GM18508 (cell line): Measurements from ENCODE around the gene PER2.
"Not testable (repeated sequence)": the region's sequence is repeated elsewhere in the genome, so short reads cannot be mapped to it uniquely, and the experiment has no call there.

ENCODE experiments used
- ATAC-seq: cut with Tn5 transposase; IDR thresholded peaks from one replicate; pipeline ENCODE4 v1.9.1; 2021; ENCODE audit warnings: moderate number of reproducible peaks; ENCODE audit not compliant: insufficient read depth, unreplicated experiment

The PER2 gene

DNA sequence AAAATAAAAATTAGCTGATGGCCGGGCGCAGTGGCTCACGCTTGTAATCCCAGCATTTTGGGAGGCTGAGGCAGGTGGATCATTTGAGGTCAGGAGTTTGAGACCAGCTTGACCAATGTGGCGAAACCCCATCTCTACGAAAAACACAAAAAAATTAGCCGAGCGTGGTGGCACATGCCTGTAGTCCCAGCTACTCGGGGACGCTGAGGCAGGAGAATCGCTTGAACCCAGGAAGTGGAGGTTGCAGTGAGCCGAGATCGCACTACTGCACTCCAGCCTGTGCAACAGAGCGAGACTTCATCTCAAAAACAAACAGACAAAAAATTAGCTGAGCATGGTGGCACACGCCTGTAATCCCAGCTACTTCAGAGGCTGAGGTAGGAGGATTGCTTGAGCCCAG is 22.3 kb upstream of the PER2 start:
- not testable (repeated sequence) for ATAC-seq

DNA sequence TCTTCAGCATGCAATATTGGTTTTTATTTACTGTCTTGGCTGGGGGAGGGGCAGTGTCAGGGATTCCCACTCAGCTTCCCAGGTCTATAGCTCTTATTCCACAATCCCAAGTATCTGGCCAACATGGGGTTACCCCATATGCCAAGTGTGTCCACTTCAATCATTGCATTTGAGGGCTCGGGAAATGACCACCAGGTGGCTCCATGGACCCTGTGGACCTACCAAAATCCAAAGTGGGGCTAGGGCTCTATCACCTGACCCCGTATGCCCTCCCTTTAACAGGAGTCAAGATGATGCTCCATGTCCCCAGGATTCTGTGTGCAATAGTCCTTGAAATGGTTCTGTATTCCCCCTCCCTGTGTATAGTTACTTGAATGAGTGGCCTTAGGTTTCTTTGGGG is 19.8 kb upstream of the PER2 start:
- ATAC-seq: no peak

DNA sequence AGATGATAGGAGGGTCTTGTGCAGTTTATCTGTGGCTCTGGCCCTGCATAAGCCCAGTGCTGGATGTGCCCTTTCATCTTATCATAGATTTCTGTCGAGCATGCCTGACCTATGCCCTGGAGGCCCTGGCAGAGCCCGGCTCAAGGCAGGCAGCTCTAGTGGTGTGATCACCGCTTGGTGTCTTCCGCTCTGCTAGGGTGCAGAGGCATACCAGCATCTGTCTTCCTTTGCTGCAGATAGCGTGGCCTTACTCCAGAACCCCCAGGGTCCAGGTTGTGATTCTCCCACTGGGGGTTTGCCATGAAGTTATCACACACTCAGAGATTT is 18.2 kb upstream of the PER2 start:
- no peak for ATAC-seq

DNA sequence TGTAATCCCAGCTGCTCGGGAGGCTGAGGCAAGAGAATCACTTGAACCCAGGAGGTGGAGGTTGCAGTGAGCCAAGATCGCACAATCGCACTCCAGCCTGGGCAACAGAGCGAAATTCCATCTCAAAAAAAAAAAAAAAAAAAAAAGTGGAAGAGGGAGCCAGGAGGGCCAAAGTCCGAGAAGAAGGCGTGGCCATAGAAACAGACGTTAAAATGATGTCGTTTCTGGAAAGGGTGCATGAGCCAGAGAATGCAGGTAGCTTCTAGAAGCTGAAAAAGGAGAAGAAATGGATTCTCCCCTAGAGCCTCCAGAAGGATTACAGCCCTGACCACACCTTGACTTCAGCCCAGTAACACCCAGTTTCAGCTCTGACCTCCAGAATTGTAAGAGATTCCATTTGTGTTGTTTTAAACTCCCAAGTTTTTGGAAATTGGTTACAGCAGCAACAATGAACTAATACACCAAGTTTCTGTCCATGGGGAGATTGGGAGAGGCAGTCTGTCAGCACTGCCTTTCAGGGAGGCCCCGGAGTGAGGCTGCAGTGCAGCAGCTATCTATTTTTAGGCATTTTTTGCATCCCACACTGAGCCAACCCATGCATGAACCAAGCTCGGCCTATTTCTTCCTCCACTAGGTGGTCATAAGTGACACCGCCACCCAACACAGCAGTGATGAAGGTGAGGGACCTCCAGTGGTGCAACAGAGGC is 17.7 kb upstream of the PER2 start:
- ATAC-seq: no peak

DNA sequence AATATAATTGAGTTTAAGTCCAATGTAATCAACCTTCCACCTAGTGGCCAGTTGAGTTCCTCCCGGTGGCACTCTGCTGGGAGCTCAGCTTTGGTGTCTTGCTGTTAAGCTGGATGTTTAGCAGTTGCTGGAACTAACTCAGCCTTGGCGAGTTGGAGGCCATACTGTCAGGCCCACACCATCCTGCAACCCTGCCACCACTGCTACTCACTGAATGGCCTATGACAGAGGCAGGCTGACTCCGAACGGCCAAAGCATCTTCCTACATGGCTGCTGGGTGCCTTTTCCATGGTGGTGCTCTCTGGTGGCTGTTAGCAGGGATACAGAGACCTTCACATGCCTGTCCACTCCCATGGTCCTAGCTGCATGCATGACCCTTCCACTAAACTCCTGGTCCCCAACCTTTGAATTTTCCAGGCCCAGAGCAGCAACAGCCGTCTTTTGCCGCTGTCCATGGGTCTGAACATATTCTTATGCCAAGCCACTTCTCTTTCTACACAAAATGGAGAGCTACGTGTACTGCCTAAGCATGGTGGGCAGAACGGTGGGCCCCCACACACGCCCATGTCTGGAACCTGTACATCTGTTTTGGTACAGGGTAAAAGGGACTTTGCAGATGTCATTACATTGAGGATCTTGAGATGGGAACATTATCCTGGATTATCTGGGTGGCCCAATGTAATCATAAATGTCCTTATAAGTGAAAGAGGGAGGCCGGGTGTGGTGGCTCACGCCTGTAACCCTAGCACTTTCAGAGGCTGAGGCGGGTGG is 16.9 kb upstream of the PER2 start:
- no peak for ATAC-seq

DNA sequence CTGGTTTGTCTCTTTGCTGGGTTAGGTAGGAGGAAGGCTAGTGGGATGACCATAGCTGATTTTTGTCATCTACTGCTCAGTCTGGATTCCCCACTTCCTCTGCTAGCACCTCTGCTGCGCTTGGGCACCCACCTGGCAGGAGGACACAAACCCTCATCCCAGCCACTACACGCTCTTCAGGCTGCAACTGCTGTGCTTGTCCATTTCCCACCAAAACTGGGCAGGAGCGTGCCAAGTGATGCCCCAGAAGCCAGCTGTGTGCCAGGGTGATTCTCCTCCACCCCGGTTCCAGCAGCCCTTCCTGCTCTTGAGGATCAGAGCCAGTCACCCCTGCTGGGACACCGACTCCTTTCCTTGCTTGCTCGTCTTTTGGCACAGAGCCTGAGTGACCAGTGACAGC is 15.7 kb upstream of the PER2 start:
- no peak for ATAC-seq

DNA sequence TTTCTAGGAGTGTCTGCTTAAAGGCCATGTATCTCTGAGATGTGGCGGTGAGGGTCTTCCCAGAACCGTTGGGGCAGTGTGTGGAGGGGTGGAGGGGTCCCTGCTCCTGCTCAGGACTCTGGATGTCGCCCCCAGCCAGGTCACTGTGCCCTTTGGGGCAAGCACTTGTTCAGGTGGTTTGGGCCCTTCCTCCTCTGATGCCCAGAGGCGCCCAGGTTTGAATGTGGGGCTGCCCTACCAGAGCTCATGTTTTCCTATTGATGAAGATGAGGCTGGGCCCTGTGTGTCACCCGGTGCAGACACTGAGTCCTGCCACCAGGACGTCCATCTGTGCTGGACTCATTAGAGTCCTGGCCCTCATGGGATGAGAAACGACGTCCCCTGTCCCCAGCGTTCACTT is 14.3 kb upstream of the PER2 start:
- no peak for ATAC-seq

DNA sequence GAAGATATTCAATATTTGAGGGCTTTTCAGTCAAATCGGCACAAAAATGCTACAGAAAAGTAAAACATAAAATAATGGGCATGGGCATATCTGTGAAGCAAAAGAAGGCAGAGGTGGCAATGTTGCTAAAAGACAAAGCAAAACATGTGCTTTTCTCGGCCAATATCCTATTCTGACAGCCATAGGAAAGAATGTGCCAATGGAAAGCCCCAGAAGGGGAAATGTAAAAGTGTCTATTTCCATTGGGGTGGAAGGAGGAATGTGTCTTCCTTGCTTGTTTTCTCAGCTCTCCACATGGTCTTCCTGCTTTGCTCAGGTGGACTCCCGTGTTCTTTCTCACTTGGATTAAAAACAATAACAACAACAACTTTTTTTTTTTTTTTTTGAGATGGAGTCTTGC is 13.7 kb upstream of the PER2 start:
- no peak for ATAC-seq

DNA sequence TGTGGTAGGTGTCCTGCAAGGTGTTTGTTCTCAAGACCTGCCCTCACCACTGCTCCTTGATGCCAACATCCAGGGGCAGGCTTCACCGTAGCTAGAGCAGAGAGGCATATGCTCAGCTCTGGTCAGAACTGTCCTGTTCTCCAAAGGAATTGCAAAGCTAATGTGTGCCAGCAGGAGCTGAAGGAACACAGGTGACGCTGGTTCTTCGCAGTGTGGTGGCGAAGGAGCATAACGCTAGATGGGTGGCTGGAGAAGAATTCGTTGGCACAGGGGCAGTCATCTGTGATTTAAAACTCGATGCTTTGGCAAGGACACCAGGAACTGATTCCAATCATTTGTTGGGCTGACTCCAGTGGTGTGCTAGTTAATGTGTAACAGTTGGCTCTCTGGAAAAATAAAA is 11.4 kb upstream of the PER2 start:
- no peak for ATAC-seq

DNA sequence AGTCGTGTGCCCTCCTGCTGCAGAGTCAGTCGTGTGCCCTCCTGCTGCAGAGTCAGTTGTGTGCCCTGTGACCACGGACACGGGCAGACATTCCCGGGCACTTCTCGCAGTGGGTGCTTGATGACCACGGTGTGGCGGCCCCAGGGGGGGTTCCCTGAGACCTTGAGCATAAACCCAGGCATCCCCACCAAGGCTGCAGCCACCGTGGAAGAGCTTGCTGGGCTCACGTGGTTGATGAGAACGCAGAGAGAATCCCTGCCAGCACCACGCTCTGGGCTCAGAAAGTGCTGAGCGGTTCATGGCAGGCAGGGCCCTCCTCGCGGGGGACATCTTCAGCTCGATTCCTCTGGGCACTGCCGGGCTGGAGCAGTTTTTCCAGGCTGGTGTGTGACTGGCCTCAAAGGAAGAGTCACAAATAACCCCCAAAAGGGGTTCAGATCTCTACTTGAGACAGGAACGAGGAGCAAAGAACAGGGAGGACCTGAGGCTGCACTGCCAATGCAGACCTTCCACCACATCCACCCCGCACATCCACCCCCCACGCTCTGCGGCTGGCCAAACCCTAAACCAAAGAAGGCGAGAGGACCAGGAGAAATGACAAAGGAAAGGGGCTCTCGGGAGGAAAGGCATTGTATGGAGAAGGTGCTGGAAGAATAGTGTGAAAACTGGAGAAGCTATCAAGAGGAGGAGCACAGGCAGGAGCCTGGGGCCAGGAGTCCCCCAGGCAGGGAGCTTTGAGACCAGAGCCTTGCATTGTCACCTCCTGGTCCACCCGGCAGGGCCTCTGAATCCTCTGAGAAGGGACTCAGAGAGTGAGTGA is 8.4 kb upstream of the PER2 start:
- no peak for ATAC-seq

DNA sequence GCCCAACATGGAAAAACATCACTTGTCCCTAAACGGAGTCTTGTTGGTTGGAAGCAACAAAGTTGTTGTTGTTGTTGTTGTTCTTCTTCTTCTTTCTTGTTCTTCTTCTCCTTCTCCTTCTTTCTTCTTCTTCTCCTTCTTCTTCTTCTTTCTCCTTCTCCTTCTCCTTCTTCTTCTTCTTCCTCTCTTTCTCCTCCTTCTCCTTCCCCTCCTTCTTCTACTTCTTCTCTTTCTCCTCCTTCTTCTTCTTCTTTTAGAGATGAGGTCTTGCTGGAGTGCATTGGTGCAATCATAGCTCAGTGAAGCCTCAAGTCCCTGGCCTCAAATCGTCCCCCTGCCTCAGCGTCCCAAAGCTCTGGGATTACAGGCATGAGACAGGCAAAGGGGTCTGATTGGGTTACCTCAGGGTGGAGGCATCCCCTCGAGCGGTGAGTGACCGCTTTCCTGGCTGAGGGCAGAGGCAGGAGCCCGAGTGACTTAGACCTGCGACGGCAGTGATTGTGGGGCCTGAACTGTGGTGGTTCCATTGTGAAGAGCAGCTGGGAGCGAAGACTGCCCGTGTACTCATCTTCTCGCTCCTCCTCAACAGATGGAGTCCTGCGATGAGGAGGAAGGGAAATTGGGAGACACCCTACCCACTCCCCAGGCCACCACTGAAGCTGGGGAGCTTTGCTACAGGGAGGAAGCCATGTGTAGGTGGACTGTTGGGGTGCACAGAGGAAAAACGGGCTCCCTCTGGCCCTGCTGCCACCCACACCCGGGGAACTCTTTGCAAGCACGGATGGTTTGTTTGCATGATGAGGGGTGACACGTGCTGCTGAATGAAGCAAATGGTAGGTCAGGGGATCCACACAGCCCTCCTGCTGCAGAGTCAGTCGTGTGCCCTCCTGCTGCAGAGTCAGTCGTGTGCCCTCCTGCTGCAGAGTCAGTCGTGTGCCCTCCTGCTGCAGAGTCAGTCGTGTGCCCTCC is 7.0 kb upstream of the PER2 start:
- no peak for ATAC-seq

DNA sequence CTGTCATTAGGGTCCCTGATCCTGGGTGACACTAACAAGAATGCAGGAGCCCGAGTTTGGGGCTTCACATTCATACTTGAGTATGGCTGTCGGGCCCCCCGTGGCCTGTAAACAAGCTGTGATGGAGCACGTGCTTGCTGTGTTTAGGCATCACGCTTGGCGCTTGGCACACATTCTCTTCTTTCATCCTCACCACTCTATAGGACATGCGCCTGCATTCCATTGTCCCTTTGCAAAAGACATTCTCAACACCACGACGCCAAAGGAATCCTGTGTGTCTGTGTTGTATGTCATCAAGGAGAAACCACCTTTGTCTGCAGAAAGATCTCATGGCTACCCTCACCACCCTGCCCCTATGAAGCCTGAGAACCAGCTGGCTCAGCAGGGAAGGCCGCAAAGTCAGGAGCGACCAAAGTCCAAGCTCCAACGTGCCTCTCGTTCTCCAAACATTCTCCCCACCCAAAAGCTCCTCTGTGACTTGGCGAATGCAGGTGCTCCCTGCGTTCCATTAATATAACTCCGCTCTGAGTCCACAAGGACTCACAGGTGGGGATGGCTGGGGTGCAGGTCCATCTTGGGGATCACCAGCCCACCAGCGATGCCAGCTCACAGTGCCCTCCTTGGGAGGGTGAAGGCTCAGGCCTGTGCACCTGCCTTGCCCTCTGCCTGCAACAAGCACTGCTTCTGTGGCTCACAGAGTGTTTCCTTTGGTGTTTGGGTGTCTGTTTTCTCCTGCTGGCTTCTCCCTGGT is 6.2 kb upstream of the PER2 start:
- ATAC-seq: no peak

DNA sequence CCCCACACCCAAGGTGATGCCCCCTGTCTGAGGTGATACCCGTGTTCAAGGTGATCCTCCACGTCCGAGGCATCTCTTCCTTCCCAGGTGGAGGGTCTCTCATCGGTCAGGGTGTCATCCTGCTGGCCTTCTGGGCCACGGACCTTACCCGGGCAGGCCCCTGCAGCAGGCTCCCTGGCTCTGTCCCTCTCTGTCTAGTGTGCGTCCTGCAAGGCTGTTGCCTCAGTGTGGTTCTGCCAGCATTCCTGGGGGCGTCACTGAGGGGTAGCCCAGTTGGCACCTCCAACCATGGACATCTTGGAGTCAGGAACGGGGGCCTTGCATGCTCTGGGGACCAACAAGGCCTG is 5.6 kb upstream of the PER2 start:
- ATAC-seq: no peak

DNA sequence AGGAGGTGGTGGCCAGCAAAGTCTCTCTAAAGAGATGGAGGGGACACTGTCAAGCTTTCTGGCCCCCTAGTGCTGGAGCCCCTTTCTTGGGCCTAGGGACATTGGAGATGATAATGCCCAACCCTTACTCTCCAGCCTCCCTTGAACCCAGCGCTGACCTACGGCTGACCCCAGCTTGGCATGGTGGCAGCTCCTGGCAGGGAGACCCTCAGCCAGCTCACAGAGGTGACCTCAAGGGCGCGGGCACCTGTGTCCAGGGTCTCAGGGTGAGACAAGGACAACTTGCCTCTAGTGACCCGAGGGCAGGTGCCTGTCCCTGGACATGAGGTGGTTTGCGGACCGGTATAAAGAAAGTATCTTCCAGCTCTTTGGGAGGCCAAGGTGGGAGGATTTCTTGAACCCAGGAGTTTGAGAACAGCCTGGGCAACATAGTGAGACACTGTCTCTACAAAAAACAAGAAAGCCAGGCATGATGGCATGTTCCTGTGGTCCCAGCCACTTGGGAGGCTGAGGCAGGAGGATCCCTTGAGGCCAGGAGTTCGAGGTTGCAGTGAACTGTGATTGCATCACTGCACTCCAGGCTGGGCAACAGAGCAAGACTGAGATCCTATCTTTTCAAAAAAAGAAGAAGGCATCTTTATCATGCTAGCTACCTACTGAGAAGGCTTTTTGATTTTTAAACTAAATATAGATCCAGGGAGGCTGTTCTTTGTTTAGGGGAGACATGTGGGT is 3.3 kb upstream of the PER2 start:
- ATAC-seq: no peak

DNA sequence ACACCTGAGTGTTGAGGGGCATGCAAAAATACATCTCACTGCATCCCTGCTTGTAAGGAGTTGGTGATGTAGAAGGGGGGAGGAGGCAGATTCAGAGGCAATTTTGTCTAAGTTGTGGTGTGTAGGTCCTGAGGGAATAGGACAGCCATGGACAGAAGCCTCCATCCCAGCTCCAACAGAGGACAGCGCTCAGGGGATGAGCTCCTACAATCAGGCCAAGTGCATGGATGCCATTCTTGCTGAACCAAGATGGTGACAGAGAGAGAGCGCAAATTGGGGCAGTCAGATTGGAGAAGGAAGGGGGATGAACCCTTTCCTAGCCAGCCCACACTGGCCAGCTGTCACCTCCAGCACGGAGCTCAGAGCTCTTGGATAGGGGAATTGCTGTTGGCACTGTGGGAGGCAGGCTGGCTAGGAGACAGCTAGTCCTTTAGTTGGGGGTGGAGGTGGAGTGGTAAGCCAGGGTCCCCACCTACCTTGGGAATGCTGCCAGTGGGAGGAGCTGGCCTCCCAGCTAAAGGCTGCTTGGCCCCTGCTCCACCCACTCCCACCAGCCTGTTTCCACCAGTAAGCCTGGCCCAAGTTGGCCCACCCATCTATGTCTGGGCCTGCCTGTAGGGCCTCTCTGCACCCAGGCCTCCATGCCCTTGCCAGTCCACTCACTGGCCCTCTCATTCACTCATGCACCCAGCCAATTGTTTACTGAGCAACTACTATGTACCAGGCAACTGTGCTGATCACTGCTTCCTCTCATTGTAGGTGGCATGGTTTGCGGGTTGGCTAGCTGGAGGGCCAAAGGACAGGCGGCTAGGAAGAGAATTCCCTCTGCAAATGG is 2.5 kb upstream of the PER2 start:
- no peak for ATAC-seq

DNA sequence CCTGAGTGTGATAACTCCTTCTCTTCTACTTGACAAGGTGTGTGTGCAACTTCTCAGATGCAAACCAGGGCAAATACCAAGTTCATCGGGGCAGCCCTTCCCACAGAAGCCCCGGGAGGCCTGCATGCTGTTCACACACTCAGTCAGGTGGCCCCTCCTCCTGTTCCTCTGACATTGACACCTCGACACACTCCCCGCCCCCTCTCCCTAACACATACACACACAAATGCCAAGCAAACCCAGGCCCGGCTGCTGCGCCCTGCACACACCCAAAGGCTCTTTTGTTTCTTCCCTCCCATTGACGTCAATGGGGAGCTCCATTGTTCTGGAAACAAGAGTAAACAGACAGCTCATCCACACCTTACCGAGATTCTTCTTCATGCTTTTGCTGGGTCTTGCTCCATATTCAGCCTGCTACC is 1.7 kb upstream of the PER2 start:
- no peak for ATAC-seq

DNA sequence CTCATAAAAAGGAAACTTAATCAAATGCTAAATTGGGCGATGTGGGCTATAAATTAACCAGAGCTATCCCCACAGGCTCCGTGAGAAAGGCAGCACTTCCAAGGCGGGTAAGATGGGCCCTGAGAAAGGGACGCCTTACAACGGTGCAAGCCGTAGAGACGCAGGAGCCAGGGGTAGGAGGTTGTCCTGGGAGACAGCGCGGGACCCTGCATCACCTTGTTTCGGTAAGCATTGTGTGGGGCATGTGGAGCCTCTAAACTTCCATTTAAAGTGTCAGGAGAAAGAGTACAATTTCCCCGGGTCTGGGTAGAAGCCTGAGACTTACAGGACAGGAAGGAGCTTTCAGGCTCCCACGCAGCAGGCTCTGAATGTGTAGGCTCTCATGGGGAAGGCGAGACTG is 1.2 kb upstream of the PER2 start:
- ATAC-seq: no peak
